GM18909 (cell line): ENCODE results near the gene KBTBD7.

Experiments used
- ATAC-seq: cut with Tn5 transposase; IDR thresholded peaks from one replicate; pipeline ENCODE4 v1.9.1; 2021; ENCODE audit warnings: mild to moderate bottlenecking; ENCODE audit not compliant: unreplicated experiment, poor library complexity

The KBTBD7 gene

GRCh38 chr13:41144576-41144975 is 49.8 kb downstream of the KBTBD7 start:
- no peak for ATAC-seq
